Bronchial epithelial cell (primary cell): Measurements from ENCODE around the gene THADA. TPM values are rescaled to one million over a fixed set of nuclear protein-coding genes. Genes with fewer than 3 reads are reported as not detected.
"Not testable (repeated sequence)": the region's sequence is repeated elsewhere in the genome, so short reads cannot be mapped to it uniquely, and the experiment has no call there.

Experiments used
- DNase-seq: peaks from one replicate; pipeline ENCODE4 v3.0.0-alpha.2; 2010; ENCODE audit warnings: low read depth
- FAIRE-seq: peaks from 2 replicates; lab custom pipeline; 2011; peaks lifted over from hg19 to GRCh38; lab: Jason Lieb, UNC
- H3K27me3 ChIP-seq: 2 replicates; pipeline ENCODE4 v1.5.1; 2011; ENCODE audit warnings: low read length; ENCODE audit not compliant: control insufficient read depth, insufficient read depth
- H3K36me3 ChIP-seq: 2 replicates; pipeline ENCODE4 v1.5.1; 2011; ENCODE audit warnings: low read length; ENCODE audit not compliant: control insufficient read depth, insufficient read depth
- H3K4me3 ChIP-seq: 2 replicates; pipeline ENCODE4 v1.5.1; 2011; ENCODE audit warnings: mild to moderate bottlenecking, low read depth, low read length, control low read depth
- CTCF ChIP-seq: IDR thresholded peaks from 2 replicates; pipeline ENCODE4 v1.5.1; 2011; ENCODE audit warnings: mild to moderate bottlenecking, moderate library complexity, low read length, control low read depth, inconsistent platforms; ENCODE audit not compliant: insufficient read depth, severe bottlenecking
- total RNA-seq: library from RNA; depleted of rRNA; stranded (reverse); fragments of >200 nt; gene quantifications from 2 replicates; pipeline ENCODE4 v1.2.1, GENCODE V29; 2014

Gene THADA
- total RNA-seq, 1 donor from 2014 or later: 25.8 TPM

- no peak for DNase-seq
- no peak for TF ChIP-seq CTCF
- Histone ChIP-seq H3K36me3 (no peaks in the 10 kb centered on the region), H3K4me3 (no peak overlapping the region), H3K27me3 (no peaks in the 10 kb centered on the region)
- no peak for FAIRE-seq
These were observed 143.5 kb downstream of the THADA start for GRCh38 chr2:43452318-43452731.

- Histone ChIP-seq H3K27me3 (no peaks in the 10 kb centered on the region), H3K4me3 (no peak overlapping the region), H3K36me3 (peaks cover 1% of the 10 kb centered on the region)
- FAIRE-seq (no peak), DNase-seq (no peak)
- no peak for TF ChIP-seq CTCF
These were observed 145.2 kb downstream of the THADA start for GRCh38 chr2:43450617-43451016.

- no peak for TF ChIP-seq CTCF
- no peaks in the 10 kb centered on the region for H3K27me3 ChIP-seq
- FAIRE-seq: no peak
- H3K36me3 ChIP-seq: peaks cover 1% of the 10 kb centered on the region
- no peak overlapping the region for H3K4me3 ChIP-seq
- DNase-seq: no peak
These were observed 147.1 kb downstream of the THADA start for GRCh38 chr2:43448822-43449110.

- FAIRE-seq (no peak), DNase-seq (no peak)
- no peak for TF ChIP-seq CTCF
- H3K36me3 ChIP-seq: peaks cover 1% of the 10 kb centered on the region
- H3K4me3 ChIP-seq: no peak overlapping the region
- H3K27me3 ChIP-seq: no peaks in the 10 kb centered on the region
These were observed 147.6 kb downstream of the THADA start for GRCh38 chr2:43448011-43448821.

- H3K4me3 ChIP-seq, H3K36me3 ChIP-seq, DNase-seq, FAIRE-seq, H3K27me3 ChIP-seq: not testable (repeated sequence)
These were observed 149.1 kb downstream of the THADA start for GRCh38 chr2:43446755-43447154.

GRCh38 chr2:43445781-43446180, 150.1 kb downstream of the THADA start:
- FAIRE-seq (no peak), DNase-seq (no peak)
- peaks cover 1% of the 10 kb centered on the region for H3K36me3 ChIP-seq
- no peak overlapping the region for H3K4me3 ChIP-seq
- no peaks in the 10 kb centered on the region for H3K27me3 ChIP-seq
- no peak for TF ChIP-seq CTCF
